HCT116 (cell line): ENCODE data around the gene MGST1. TPM values are rescaled to one million over a fixed set of nuclear protein-coding genes. Genes with fewer than 3 reads are reported as not detected.

Experiments used
- ATAC-seq: fragments of 200-7000 bp; cut with Tn5 transposase; 2 replicates; pipeline ENCODE4 v1.9.1; 2020; ENCODE audit warnings: mild to moderate bottlenecking, moderate library complexity
- BruUV-seq: library from RNA; stranded (reverse); fragments of 400-500 nt; replicated peaks from 2 replicates; lab custom pipeline; 2021; lab: Mats Ljungman, UMichigan
- CTCF ChIA-PET: fragments of 300-600 bp; sonication (Branson Sonifier 250); formaldehyde crosslinking; loops from one replicate; lab custom pipeline; 2021; ENCODE audit warnings: antibody characterized with exemption; lab: Charles Lee
- POLR2A ChIA-PET: fragments of 300-600, 350-600 bp; sonication (Branson Sonifier 250); formaldehyde crosslinking; loops from one replicate; lab custom pipeline; 2021; ENCODE audit warnings: antibody characterized with exemption; lab: Charles Lee
- RAD21 ChIA-PET, 2 experiments: fragments of 300-600 bp; sonication (Branson Sonifier 250); formaldehyde crosslinking; loops; one replicate each; lab custom pipeline; 2023; ENCODE audit warnings: low total read pairs in 2 of 2; ENCODE audit not compliant: uncharacterized antibody in 2 of 2, unreplicated experiment in 2 of 2, low non-redundant PET in 1 of 2; lab: Charles Lee
- DNase-seq: peaks from one replicate; pipeline ENCODE4 v3.0.0-alpha.2; 2010; ENCODE audit warnings: low read depth, low spot score
- H2AFZ ChIP-seq: fragments of 200-600 bp; shearing (Covaris generic), sonication (generic); 2 replicates; pipeline ENCODE4 v1.6.1; 2017; ENCODE audit warnings: low read depth, mixed run types, mixed read lengths, antibody characterized with exemption, low read length; ENCODE audit not compliant: poor library complexity, severe bottlenecking
- H3K27ac ChIP-seq: 2 replicates; pipeline ENCODE4 v1.5.1; 2012; ENCODE audit warnings: low read depth, low read length
- H3K27me3 ChIP-seq: fragments of 200-600 bp; sonication (generic); 2 replicates; pipeline ENCODE4 v1.6.1; 2016; ENCODE audit warnings: mixed run types, low read length, mixed read lengths; ENCODE audit not compliant: insufficient read depth
- H3K36me3 ChIP-seq, 2 experiments: fragments of 200-500 bp in 1 of 2; fragments of 200-600 bp in 1 of 2; sonication (Bioruptor generic) in 1 of 2; sonication (generic) in 1 of 2; 2 replicates each; pipeline versions ENCODE4 v1.5.1 to v1.6.1; 2014 to 2016; ENCODE audit warnings: low read length in 2 of 2, inconsistent platforms in 1 of 2, mixed read lengths in 1 of 2, mixed run types in 1 of 2; ENCODE audit not compliant: insufficient read depth in 2 of 2, control insufficient read depth in 1 of 2
- H3K4me1 ChIP-seq, 2 experiments: fragments of 200-600 bp in 1 of 2; sonication (generic) in 1 of 2; 2 replicates each; pipeline versions ENCODE4 v1.5.1 to v1.6.1; 2012 to 2017; ENCODE audit warnings: low read length in 2 of 2, inconsistent platforms in 1 of 2, mild to moderate bottlenecking in 1 of 2, mixed read lengths in 1 of 2, mixed run types in 1 of 2, moderate library complexity in 1 of 2; ENCODE audit not compliant: insufficient read depth in 2 of 2, control insufficient read depth in 1 of 2
- H3K4me2 ChIP-seq: fragments of 200-600 bp; sonication (generic); 2 replicates; pipeline ENCODE4 v1.6.1; 2017; ENCODE audit warnings: mixed run types, low read length, mixed read lengths
- H3K4me3 ChIP-seq, 2 experiments: fragments of 200-600 bp in 1 of 2; sonication (generic) in 1 of 2; replicated peaks in 1 of 2; 2 replicates each; pipeline ENCODE4 v1.5.1; 2011 to 2016; ENCODE audit warnings: low read length in 2 of 2, control low read depth in 1 of 2, low read depth in 1 of 2, mild to moderate bottlenecking in 1 of 2, mixed read lengths in 1 of 2, mixed run types in 1 of 2
- H3K79me2 ChIP-seq: fragments of 200-600 bp; sonication (generic); 2 replicates; pipeline ENCODE4 v1.6.1; 2017; ENCODE audit warnings: mild to moderate bottlenecking, mixed run types, low read length, moderate library complexity, mixed read lengths; ENCODE audit not compliant: insufficient read depth
- H3K9ac ChIP-seq: fragments of 200-600 bp; sonication (generic); 2 replicates; pipeline ENCODE4 v1.6.1; 2016; ENCODE audit warnings: low read length, mixed read lengths
- H3K9me2 ChIP-seq: fragments of 200-600 bp; sonication (generic), shearing (Covaris generic); 2 replicates; pipeline ENCODE4 v1.6.1; 2017; ENCODE audit warnings: mixed run types, mild to moderate bottlenecking, moderate library complexity; ENCODE audit not compliant: insufficient read depth
- H3K9me3 ChIP-seq, 2 experiments: fragments of 200-500 bp in 1 of 2; fragments of 200-600 bp in 1 of 2; sonication (Bioruptor generic) in 1 of 2; sonication (generic) in 1 of 2; 2 replicates each; pipeline ENCODE4 v1.6.1; 2014 to 2017; ENCODE audit warnings: low read length in 2 of 2, mixed read lengths in 2 of 2, inconsistent platforms in 1 of 2, low read depth in 1 of 2, mild to moderate bottlenecking in 1 of 2, mixed run types in 1 of 2, moderate library complexity in 1 of 2; ENCODE audit not compliant: control insufficient read depth in 1 of 2, insufficient read depth in 1 of 2
- H4K20me1 ChIP-seq: fragments of 200-600 bp; sonication (generic), shearing (Covaris generic); 2 replicates; pipeline ENCODE4 v1.6.1; 2017; ENCODE audit warnings: mixed run types, mild to moderate bottlenecking, moderate library complexity; ENCODE audit not compliant: insufficient read depth
- ATF3 ChIP-seq: IDR thresholded peaks from 2 replicates; pipeline ENCODE4 v1.6.1; 2012
- CBX3 ChIP-seq: IDR thresholded peaks from 2 replicates; pipeline ENCODE4 v1.6.1; 2012; ENCODE audit warnings: low read depth
- CEBPB ChIP-seq: IDR thresholded peaks from 2 replicates; pipeline ENCODE4 v1.6.1; 2012; ENCODE audit warnings: low read depth
- CTCF ChIP-seq, 3 experiments: fragments of 200-600 bp in 1 of 3; sonication (generic) in 1 of 3; IDR thresholded peaks in 2 of 3; conservative IDR thresholded peaks in 1 of 3; 2 replicates each; pipeline ENCODE4 v1.5.1; 2012 to 2017; ENCODE audit warnings: low read depth in 2 of 3, low read length in 2 of 3, antibody characterized with exemption in 1 of 3, borderline replicate concordance in 1 of 3, control low read depth in 1 of 3, mild to moderate bottlenecking in 1 of 3, mixed read lengths in 1 of 3, mixed run types in 1 of 3, moderate library complexity in 1 of 3; ENCODE audit not compliant: insufficient read depth in 1 of 3
- EGR1 ChIP-seq: IDR thresholded peaks from 2 replicates; pipeline ENCODE4 v1.6.1; 2012; ENCODE audit warnings: low read depth
- ELF1 ChIP-seq: IDR thresholded peaks from 2 replicates; pipeline ENCODE4 v1.6.1; 2012; ENCODE audit warnings: low read depth, borderline replicate concordance
- EZH2 ChIP-seq: fragments of 200-600 bp; sonication (generic); IDR thresholded peaks from 2 replicates; pipeline ENCODE4 v1.6.1; 2017; ENCODE audit warnings: antibody characterized with exemption, mixed run types
- FOSL1 ChIP-seq: IDR thresholded peaks from 2 replicates; pipeline ENCODE4 v1.6.1; 2012; ENCODE audit warnings: low read depth
- JUND ChIP-seq: IDR thresholded peaks from 2 replicates; pipeline ENCODE4 v1.6.1; 2012
- POLR2A ChIP-seq: IDR thresholded peaks from 2 replicates; pipeline ENCODE4 v1.7.0; 2011; ENCODE audit warnings: borderline replicate concordance; ENCODE audit not compliant: insufficient read depth, insufficient read length; ENCODE audit errors: extremely low read depth
- POLR2AphosphoS5 ChIP-seq: IDR thresholded peaks from 2 replicates; pipeline ENCODE4 v1.6.1; 2011; ENCODE audit warnings: mild to moderate bottlenecking, low read depth, low read length, moderate library complexity
- REST ChIP-seq: IDR thresholded peaks from 2 replicates; pipeline ENCODE4 v1.6.1; 2012; ENCODE audit warnings: low read depth
- SIN3A ChIP-seq: IDR thresholded peaks from 2 replicates; pipeline ENCODE4 v1.6.1; 2012; ENCODE audit warnings: low read depth
- SP1 ChIP-seq: IDR thresholded peaks from 2 replicates; pipeline ENCODE4 v1.6.1; 2012; ENCODE audit warnings: low read depth
- SRF ChIP-seq: IDR thresholded peaks from 2 replicates; pipeline ENCODE4 v1.6.1; 2012; ENCODE audit warnings: low read depth
- TCF7L2 ChIP-seq: IDR thresholded peaks from 2 replicates; pipeline ENCODE4 v1.7.0; 2011; ENCODE audit warnings: borderline replicate concordance, inconsistent platforms; ENCODE audit not compliant: insufficient read depth, insufficient read length; ENCODE audit errors: extremely low read depth
- YY1 ChIP-seq: IDR thresholded peaks from 2 replicates; pipeline ENCODE4 v1.6.1; 2011; ENCODE audit warnings: low read length, low read depth, moderate library complexity, mild to moderate bottlenecking; ENCODE audit not compliant: insufficient replicate concordance; ENCODE audit errors: extremely low read depth
- ZBTB33 ChIP-seq: IDR thresholded peaks from 2 replicates; pipeline ENCODE4 v1.6.1; 2011; ENCODE audit warnings: mild to moderate bottlenecking, low read length, moderate library complexity; ENCODE audit not compliant: insufficient replicate concordance; ENCODE audit errors: extremely low read depth
- ZFX ChIP-seq: fragments of 450-650 bp; IDR thresholded peaks from 2 replicates; pipeline ENCODE4 v1.6.1; 2017
- ZNF274 ChIP-seq: fragments of 200-500 bp; sonication (Bioruptor generic); IDR thresholded peaks from 2 replicates; pipeline ENCODE4 v1.6.1; 2014; ENCODE audit warnings: mild to moderate bottlenecking, low read depth, low read length, inconsistent platforms
- intact Hi-C: fragments of 100-400 bp; cut with micrococcal nuclease; formaldehyde crosslinking; loops from 2 replicates; pipeline ENCODE4 v1.10.0; 2022
- total RNA-seq: library from RNA; stranded (reverse); gene quantifications from one replicate; pipeline ENCODE4 v1.2.1, GENCODE V29; 2021; ENCODE audit not compliant: unreplicated experiment

Gene MGST1
- total RNA-seq, 1 experiment from 2014 or later: 111 TPM

GRCh38 chr12:16307856-16308475 is 39.5 kb upstream of the MGST1 start:
- intact Hi-C loops: no loop called here
- Histone ChIP-seq H3K9ac (no peak overlapping the region), H3K36me3 (no peaks in the 10 kb centered on the region), H3K27ac (no peak overlapping the region), H4K20me1 (no peaks in the 10 kb centered on the region), H3K4me2 (no peak overlapping the region), H3K9me3 (no peaks in the 10 kb centered on the region), H3K4me3 (no peak overlapping the region), H3K27me3 (no peaks in the 10 kb centered on the region), H3K79me2 (no peaks in the 10 kb centered on the region), H3K9me2 (no peaks in the 10 kb centered on the region), H2AFZ (no peak overlapping the region), H3K4me1 (no peaks in the 10 kb centered on the region)
- no TSS peak for BruUV-seq
- POLR2A ChIA-PET: no interaction called here
- ATAC-seq: no peak
- CTCF ChIA-PET: no interaction called here
- RAD21 ChIA-PET: no interaction called here
- no peak for DNase-seq
- TF ChIP-seq CBX3 (no peak), SIN3A (no peak), ELF1 (no peak), ZBTB33 (no peak), EZH2 (no peak), FOSL1 (no peak), CEBPB (no peak), POLR2A (no peak), TCF7L2 (no peak), ZFX (no peak), JUND (no peak), ZNF274 (no peak), YY1 (no peak), POLR2AphosphoS5 (no peak), REST (no peak), SRF (no peak), CTCF (IDR thresholded peaks at IDR 0.05 in 2 of 3, conservative IDR thresholded peaks at IDR 0.05 in 1 of 3; ENCODE audit: borderline replicate concordance in 1 of 3, insufficient read depth in 1 of 3, low read depth in 2 of 3, low read length in 2 of 3) (no peak), SP1 (no peak), EGR1 (no peak), ATF3 (no peak)
